ACHN (cell line): ENCODE measurements around the gene GRID1.
A peak's percentile ranks its signal among the peaks of the same experiment; 100 is the strongest.

Experiments
- DNase-seq: peaks from one replicate; pipeline ENCODE4 v3.0.0-alpha.2; 2015
- in situ Hi-C: cut with HindIII; loops from 2 replicates; pipeline ENCODE4 v1.10.0; 2017; ENCODE audit warnings: low sequenced_read_pairs, low pct_ligation_motif_present, low pct_unique_long_range_greater_than_20kb

The GRID1 gene

GRCh38 chr10:86345859-86346798 lies 20.5 kb downstream of the GRID1 start:
- peak; percentile 35 for DNase-seq
- in situ Hi-C loops, result no loop called here

- in situ Hi-C loops, result no loop called here
- no peak for DNase-seq
Observed at GRCh38 chr10:86345296-86345858, 21.2 kb downstream of the GRID1 start.

DNA sequence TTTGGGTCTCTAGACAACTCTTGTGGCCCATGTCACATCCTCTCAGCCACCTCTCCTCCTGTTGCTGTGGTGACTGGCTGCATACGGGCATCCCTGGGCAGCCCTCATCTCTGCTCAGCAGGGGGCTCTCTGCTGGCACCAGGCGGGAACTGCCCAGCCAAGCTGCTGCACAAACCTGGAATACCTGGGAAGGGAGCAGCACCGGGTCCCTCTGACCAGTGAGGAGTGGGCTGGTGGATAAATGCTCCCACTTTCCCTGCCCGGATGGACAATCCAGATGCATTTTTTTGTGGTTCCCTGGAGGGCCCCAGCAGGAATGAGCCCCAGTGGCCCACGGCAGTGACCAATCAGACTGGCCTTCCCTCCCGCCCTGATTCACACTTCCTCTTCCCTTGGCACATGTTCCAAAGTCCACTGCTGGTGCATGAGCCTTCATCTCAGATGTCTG lies 21.9 kb downstream of the GRID1 start:
- DNase-seq, result peak; percentile 23
- in situ Hi-C loops, result no loop called here

DNA sequence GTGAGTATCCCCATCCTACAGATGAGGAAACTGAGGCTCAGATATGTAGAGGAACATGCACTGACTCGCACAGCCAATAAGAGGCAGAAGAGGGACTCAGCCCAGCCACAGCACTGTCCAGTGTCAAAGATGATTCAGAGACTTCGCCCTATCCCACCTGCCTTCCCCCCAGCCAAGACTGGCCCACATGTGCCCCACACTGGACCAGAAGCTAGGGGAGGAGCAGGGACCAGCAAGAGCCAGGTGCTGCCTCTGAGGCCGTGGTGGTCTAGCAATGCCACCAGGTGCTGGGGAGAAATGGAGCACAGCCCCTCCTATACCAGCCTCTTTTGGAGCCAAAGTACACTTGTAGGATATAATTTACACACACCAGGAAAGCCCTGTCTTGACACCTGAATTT lies 22.3 kb downstream of the GRID1 start:
- in situ Hi-C loops, result no loop called here
- DNase-seq, result no peak

DNA sequence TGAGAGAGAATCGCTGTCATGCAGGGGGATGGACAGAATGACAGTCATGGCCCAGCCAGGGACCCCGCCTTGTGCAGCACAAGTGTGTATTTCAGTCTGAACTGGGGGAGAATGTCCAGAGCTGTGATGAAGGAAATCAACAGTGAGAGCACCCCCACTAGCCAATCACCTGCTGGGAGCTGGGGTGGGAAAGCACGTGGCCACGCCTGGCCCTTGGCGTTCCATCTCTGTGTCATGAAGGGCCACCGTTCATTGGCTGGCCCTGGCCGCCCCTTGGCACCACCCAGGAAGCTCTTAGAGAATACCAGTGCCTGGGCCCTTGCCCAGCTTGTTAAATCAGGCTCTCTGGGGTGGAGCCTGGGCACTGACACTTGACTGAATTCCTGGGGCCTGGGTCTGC lies 22.8 kb downstream of the GRID1 start:
- no peak for DNase-seq
- in situ Hi-C loops, result no loop called here

DNA sequence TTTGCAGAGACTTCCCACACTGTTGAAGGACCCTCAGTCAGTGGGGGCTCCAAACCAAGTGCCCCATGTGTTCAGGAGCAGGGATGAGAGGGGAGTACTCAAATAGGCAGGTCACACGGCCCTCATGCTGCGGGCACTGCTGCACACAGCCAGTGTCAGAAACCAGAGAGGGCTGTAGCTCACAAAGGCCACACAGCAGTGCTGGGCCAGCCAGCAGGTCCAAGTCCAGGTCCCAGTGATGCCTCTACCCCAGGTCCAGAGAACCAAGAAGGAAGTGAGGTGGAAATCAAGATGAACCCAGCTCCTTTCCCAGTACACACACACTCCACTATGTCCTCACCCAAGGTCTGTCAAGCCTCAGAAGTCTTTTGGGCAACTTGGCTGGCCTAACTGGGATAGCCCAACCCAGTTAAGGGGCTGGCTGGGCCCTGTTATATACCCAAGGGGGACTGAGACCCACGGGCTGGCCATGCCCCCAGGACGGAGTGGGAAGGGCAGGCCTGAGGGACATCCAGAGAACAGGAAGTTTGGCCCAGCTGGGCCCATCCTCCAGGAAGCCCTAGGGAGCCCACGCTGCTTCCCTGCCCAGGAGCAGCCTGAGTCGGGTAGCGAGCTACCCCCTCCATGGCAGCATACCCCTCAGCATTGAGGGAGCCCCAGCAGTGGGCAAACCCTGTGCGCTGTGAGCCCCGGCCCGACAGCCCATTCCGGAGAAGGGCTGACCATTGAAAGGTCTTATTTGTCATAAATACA lies 24.3 kb downstream of the GRID1 start:
- no peak for DNase-seq
- in situ Hi-C loops, result no loop called here

- DNase-seq, result no peak
Observed at GRCh38 chr10:86341361-86341811, 25.2 kb downstream of the GRID1 start.

DNA sequence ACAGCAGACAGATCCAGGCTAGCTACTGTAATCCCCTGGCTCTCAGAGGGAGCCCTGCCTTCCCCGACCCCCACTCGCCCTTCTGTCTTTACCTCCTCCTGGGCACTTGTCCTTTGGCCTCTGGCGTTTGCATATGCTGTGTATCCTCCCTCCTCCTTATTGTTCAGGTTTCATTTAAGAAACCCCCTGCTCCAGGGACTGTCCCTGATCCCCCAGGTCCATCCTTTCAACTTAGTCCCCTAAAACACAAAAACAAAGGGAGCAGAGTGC lies 25.7 kb downstream of the GRID1 start:
- in situ Hi-C loops, result no loop called here

More at GRCh38 chr10:86341361-86341811, 25.2 kb downstream of the GRID1 start:
- in situ Hi-C loops, result no loop called here

DNA sequence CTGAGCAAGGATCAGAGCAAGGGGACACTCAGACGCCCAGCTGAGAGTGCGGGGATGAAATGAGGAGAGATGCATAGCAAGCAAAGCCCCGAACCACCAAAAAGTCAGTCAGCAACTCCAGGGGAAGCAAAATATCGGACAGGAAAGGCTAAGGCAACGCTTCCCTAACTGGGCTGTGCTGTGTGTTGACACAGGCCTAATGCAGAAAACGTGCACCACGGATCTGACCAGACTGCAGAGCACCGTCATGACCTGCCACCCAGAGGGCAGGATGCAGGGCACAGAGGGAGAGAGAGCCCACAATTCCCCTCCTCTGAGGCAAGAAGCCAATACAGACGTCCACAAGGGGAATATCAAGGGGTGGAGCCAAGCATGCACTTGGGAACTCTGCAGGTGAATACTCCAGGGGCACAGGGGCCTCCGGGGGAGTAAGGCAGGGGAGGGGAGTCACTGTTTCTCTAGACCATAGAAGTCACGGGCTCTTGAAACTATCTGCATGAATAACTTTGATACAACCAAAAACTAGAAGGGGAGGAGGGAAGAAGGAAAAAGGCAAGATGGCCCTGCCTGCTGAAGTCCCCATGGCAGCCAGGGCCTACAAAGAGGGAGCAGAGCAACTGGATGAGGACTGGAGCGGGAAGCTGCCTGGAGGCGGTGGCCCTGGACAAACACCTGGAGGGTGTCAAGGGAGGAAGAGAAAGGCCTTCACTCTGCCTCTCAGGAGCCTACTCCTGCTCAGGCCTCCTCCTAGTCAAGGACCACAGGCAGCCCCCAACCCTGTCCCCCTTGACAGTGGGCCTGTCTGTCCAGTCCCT lies 26.2 kb downstream of the GRID1 start:
- in situ Hi-C loops, result no loop called here
- no peak for DNase-seq

More for the DNA sequence above, 25.7 kb downstream of the GRID1 start:
- DNase-seq, result no peak

DNA sequence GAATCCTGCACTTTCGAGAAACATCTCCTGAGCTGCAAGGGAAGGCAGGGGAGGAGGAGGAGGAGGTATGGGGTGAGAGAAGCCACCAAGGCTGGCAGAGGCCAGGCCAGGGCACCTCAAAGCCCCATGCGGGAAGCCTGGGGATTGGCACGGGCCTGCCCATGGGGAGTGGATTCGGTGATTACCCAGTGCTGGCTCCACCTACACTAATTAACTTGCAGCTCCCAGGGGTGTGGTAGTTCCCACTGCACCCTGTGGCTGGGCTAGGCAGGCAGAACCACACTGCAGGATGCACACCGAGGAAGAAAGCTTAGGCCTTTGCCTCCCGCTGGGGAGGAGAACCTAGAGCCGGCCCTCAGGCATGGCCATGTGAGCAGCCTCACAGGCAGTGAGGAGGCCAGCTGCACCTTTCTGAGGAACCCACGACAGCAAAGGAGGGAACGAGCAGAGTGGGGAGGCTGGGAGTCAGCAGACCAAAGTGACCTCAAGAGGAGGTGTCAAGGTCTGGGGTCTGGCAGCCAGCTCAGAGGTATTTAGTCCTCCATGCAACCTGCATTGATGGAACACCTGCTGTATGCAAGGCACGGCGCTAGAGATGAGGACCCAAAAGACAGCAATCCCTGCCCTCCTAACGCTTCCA lies 27.2 kb downstream of the GRID1 start:
- in situ Hi-C loops, result no loop called here
- DNase-seq, result no peak

DNA sequence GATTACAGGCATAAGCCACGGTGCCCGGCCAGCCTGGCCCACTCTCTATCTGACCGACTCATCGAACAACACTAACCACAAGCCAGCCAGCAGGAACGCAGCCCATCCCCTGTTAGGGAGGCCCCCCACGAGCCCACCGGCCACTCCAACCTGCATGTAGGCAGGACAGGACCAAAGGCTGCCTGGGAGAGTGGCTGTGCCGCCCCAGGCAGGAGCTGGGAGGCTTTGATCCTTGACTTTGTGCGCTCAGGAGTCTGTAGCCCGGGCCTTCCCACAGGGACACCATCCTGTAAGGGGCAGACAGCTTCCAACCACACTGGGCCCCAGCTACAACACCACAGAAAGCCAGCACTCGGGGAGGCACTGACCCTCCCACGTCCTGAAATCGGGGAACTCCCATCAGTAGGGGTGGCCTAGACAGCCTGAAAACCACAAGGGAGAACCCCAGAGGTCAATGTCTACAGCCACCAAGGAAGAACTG lies 29.4 kb downstream of the GRID1 start:
- in situ Hi-C loops, result no loop called here
- DNase-seq, result no peak

DNA sequence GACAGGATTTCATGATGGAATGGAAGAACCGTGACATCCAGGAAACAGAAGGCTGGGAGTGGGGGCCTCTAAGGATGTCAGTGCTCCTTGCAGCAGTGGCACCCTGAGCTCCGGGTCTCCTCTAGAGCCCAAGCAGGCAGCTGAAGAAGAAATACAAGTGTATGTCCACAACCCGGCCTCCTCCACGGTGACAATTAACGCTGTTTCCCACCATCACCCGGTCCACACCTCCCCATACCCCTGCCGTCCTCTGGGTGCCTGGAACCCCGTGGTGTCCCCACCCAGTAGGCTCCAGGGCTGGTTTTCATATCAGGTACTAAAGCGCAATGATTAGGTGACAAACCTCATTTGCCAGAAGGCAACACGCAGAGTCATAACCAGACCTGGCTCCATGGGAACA lies 30.3 kb downstream of the GRID1 start:
- in situ Hi-C loops, result no loop called here
- no peak for DNase-seq

- in situ Hi-C loops, result no loop called here
- DNase-seq, result no peak
Observed at GRCh38 chr10:86335831-86336230, 30.8 kb downstream of the GRID1 start.

- in situ Hi-C loops, result no loop called here
- no peak for DNase-seq
Observed at GRCh38 chr10:86335257-86335656, 31.3 kb downstream of the GRID1 start.

DNA sequence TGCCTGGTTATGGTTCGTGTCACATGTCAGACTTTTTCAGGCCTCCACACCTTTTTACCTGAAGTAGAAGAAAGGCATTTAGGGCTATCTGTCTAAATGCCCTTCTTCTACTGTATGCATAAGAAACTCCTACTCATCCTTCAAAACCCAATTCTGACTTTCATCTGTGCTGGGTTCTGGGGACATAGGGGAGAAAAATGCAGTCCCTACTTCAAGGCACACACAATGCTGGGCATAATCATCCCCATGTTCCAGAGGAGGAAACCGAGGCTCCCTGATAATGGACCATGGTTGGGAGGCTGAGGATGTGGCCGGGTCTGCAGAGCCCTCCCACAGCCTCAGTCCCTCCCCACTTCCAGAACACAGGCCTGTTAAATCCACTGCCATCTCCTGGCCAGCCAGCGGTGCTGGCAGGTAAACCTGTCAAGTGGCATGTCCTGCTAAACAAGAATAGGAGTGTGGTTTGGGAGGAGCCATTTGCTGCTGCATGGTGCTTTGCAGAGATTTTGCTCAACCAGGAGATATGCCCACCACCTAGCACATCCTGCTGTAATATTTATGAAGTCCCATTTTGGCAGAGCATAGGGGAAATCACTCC lies 32.0 kb downstream of the GRID1 start:
- DNase-seq, result no peak
- in situ Hi-C loops, result no loop called here

- no peak for DNase-seq
- in situ Hi-C loops, result no loop called here
Observed at GRCh38 chr10:86333826-86334487, 32.6 kb downstream of the GRID1 start.

DNA sequence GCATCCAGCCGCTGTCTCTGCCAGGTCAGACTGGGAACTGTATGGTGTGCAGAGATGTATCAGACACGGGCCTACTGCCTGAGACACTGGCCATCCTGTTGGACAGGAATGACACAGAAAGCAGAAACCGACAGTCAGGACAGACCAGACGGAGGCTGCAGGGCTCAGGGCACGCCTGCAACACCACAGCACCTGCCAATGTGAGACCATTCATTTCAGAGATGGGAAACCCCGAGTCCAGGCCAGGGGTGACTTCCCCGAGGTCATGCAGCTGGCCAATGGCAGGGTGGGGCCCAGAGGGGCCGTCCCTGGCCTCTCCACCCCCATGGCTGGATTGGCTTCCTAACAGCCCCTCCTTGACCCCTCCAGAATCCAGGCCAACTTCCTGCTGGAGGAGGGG lies 34.7 kb downstream of the GRID1 start:
- in situ Hi-C loops, result no loop called here
- no peak for DNase-seq
